ENCODE results near the gene BRD4.

- no peak for TF ChIP-seq EP300 (IDR thresholded peaks at IDR 0.05)
- TF ChIP-seq CTCF (IDR thresholded peaks at IDR 0.05), result no peak
- no peak for TF ChIP-seq HMGXB4 (CRISPR knock-in tag; IDR thresholded peaks at IDR 0.05; ENCODE audit: borderline replicate concordance)
- TF ChIP-seq USF2 (IDR thresholded peaks at IDR 0.05), result no peak
- TF ChIP-seq RNF2 (IDR thresholded peaks at IDR 0.05; ENCODE audit: borderline replicate concordance, low read depth), result no peak
- no peak for TF ChIP-seq HOXB5 (CRISPR knock-in tag; IDR thresholded peaks at IDR 0.05)
- no peak for TF ChIP-seq RCOR1 (IDR thresholded peaks at IDR 0.05; ENCODE audit: low read depth, low read length)
- no peak for TF ChIP-seq ESRRA (IDR thresholded peaks at IDR 0.05; ENCODE audit: borderline replicate concordance, low read length)
- TF ChIP-seq MAZ (IDR thresholded peaks at IDR 0.05; ENCODE audit: borderline replicate concordance, low read depth, low read length), result no peak
- TF ChIP-seq CHD4 (IDR thresholded peaks at IDR 0.05; ENCODE audit: borderline replicate concordance), result no peak
- TF ChIP-seq MAFK (IDR thresholded peaks at IDR 0.05; ENCODE audit: partially characterized antibody), result no peak
- TF ChIP-seq ZFP36 (IDR thresholded peaks at IDR 0.05; ENCODE audit: borderline replicate concordance, partially characterized antibody), result no peak
Observed at GRCh38 chr19:15194938-15195337, 137.4 kb downstream of the BRD4 start.

Measured in A549 (cell line).